Neural progenitor cell (in vitro differentiated cells): ENCODE results near the gene IGSF21. TPM values are rescaled to one million over a fixed set of nuclear protein-coding genes. Genes with fewer than 3 reads are reported as not detected.

Experiments used
- DNase-seq: peaks from one replicate; pipeline ENCODE4 v3.0.0-alpha.2; 2016; ENCODE audit warnings: low spot score
- H2AFZ ChIP-seq: fragments of 200-600 bp; sonication (generic); replicated peaks from 2 replicates; pipeline ENCODE4 v1.6.1; 2016; ENCODE audit warnings: antibody characterized with exemption
- H3F3A ChIP-seq: fragments of 200-600 bp; sonication (generic); 2 replicates; pipeline ENCODE4 v1.6.1; 2016; ENCODE audit warnings: antibody characterized with exemption, low read depth
- H3K27ac ChIP-seq: fragments of 200-600 bp; sonication (generic); 2 replicates; pipeline ENCODE4 v1.5.1; 2016; ENCODE audit warnings: mild to moderate bottlenecking
- H3K27me3 ChIP-seq: fragments of 200-600 bp; sonication (generic); 2 replicates; pipeline ENCODE4 v1.6.1; 2016; ENCODE audit warnings: mild to moderate bottlenecking, moderate library complexity
- H3K36me3 ChIP-seq: fragments of 200-600 bp; sonication (generic); 2 replicates; pipeline ENCODE4 v1.5.1; 2016
- H3K4me1 ChIP-seq: fragments of 200-600 bp; sonication (generic); 2 replicates; pipeline ENCODE4 v1.6.1; 2016; ENCODE audit warnings: mixed run types
- H3K4me2 ChIP-seq: fragments of 200-600 bp; sonication (generic); 2 replicates; pipeline ENCODE4 v1.6.1; 2016
- H3K4me3 ChIP-seq: fragments of 200-600 bp; sonication (generic); 2 replicates; pipeline ENCODE4 v1.5.1; 2016
- H3K79me2 ChIP-seq: fragments of 200-600 bp; sonication (generic); 2 replicates; pipeline ENCODE4 v1.6.1; 2016; ENCODE audit warnings: low read depth
- H3K9ac ChIP-seq: fragments of 200-600 bp; sonication (generic); 2 replicates; pipeline ENCODE4 v1.6.1; 2016
- H3K9me3 ChIP-seq: fragments of 200-600 bp; sonication (generic); 2 replicates; pipeline ENCODE4 v1.5.1; 2016; ENCODE audit warnings: low read depth
- H4K20me1 ChIP-seq: fragments of 200-600 bp; sonication (generic); 2 replicates; pipeline ENCODE4 v1.6.1; 2016; ENCODE audit warnings: low read depth
- H3K27ac Mint-ChIP-seq: 3 replicates; pipeline ENCODE4 v1.8.0; 2021; ENCODE audit warnings: mixed read lengths
- H3K27me3 Mint-ChIP-seq: 2 replicates; pipeline ENCODE4 v1.8.0; 2022; ENCODE audit warnings: low read depth, mild to moderate bottlenecking, inconsistent platforms, moderate library complexity, mixed read lengths; ENCODE audit not compliant: insufficient read depth
- H3K36me3 Mint-ChIP-seq: 3 replicates; pipeline ENCODE4 v1.8.0; 2021; ENCODE audit warnings: mixed read lengths
- H3K4me1 Mint-ChIP-seq: 3 replicates; pipeline ENCODE4 v1.8.0; 2021; ENCODE audit warnings: mixed read lengths
- H3K4me3 Mint-ChIP-seq: 3 replicates; pipeline ENCODE4 v1.8.0; 2021; ENCODE audit warnings: mild to moderate bottlenecking, moderate library complexity, mixed read lengths
- H3K9me3 Mint-ChIP-seq: 3 replicates; pipeline ENCODE4 v1.8.0; 2020; ENCODE audit warnings: mixed read lengths
- EZH2 ChIP-seq: fragments of 200-600 bp; sonication (generic); IDR thresholded peaks from 2 replicates; pipeline ENCODE4 v1.6.1; 2017; ENCODE audit warnings: antibody characterized with exemption, mild to moderate bottlenecking, moderate library complexity
- EZH2phosphoT487 ChIP-seq: fragments of 200-600 bp; sonication (generic); IDR thresholded peaks from 2 replicates; pipeline ENCODE4 v1.6.1; 2017; ENCODE audit warnings: antibody characterized with exemption
- total RNA-seq: library from RNA; depleted of rRNA; stranded (reverse); fragments of >200 nt; gene quantifications from 2 replicates; pipeline ENCODE4 v1.2.3, GENCODE V29; 2015; ENCODE audit warnings: low replicate concordance
- TF ChIP-seq, protein P1 (sequence below): fragments of 200-600 bp; sonication (generic); IDR thresholded peaks from 2 replicates; pipeline ENCODE4 v1.5.1; 2017; ENCODE audit warnings: antibody characterized with exemption, mild to moderate bottlenecking

Gene IGSF21
- total RNA-seq, 1 donor from 2014 or later, result 1.7 TPM

- no peaks in the 10 kb centered on the region for H3K9me3 Mint-ChIP-seq
- H3K4me1 Mint-ChIP-seq, result peaks cover 38% of the 10 kb centered on the region
- TF ChIP-seq EZH2phosphoT487 (no peak), EZH2 (no peak)
- TF ChIP-seq, protein P1, sequence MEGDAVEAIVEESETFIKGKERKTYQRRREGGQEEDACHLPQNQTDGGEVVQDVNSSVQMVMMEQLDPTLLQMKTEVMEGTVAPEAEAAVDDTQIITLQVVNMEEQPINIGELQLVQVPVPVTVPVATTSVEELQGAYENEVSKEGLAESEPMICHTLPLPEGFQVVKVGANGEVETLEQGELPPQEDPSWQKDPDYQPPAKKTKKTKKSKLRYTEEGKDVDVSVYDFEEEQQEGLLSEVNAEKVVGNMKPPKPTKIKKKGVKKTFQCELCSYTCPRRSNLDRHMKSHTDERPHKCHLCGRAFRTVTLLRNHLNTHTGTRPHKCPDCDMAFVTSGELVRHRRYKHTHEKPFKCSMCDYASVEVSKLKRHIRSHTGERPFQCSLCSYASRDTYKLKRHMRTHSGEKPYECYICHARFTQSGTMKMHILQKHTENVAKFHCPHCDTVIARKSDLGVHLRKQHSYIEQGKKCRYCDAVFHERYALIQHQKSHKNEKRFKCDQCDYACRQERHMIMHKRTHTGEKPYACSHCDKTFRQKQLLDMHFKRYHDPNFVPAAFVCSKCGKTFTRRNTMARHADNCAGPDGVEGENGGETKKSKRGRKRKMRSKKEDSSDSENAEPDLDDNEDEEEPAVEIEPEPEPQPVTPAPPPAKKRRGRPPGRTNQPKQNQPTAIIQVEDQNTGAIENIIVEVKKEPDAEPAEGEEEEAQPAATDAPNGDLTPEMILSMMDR, result no peak
- no peaks in the 10 kb centered on the region for H3K36me3 ChIP-seq
- peaks cover 11% of the 10 kb centered on the region for H3K4me1 ChIP-seq
- H3K27me3 ChIP-seq, result no peaks in the 10 kb centered on the region
- H2AFZ ChIP-seq, result no peak overlapping the region
- no peak for DNase-seq
- H3K4me3 ChIP-seq, result no peak overlapping the region
- no peak overlapping the region for H3K4me3 Mint-ChIP-seq
- H3K9ac ChIP-seq, result no peak overlapping the region
- no peaks in the 10 kb centered on the region for H3K79me2 ChIP-seq
- no peak overlapping the region for H3K4me2 ChIP-seq
- peaks cover 5% of the 10 kb centered on the region for H4K20me1 ChIP-seq
- peak overlapping the region; percentile 87 for H3K27ac Mint-ChIP-seq
- H3F3A ChIP-seq, result peaks cover 13% of the 10 kb centered on the region
- no peak overlapping the region for H3K27ac ChIP-seq
- H3K27me3 Mint-ChIP-seq, result peaks cover 5% of the 10 kb centered on the region
- H3K9me3 ChIP-seq, result no peaks in the 10 kb centered on the region
- H3K36me3 Mint-ChIP-seq, result no peaks in the 10 kb centered on the region
These were observed 176.2 kb downstream of the IGSF21 start for GRCh38 chr1:18283601-18284385.

- peak overlapping the region; percentile 52 for H3K27ac Mint-ChIP-seq
- DNase-seq, result peak; percentile 28
- Histone ChIP-seq H3K4me3 (no peak overlapping the region), H2AFZ (no peak overlapping the region), H3K4me1 (peaks cover 11% of the 10 kb centered on the region), H3K27ac (no peak overlapping the region), H3K79me2 (no peaks in the 10 kb centered on the region), H3K9me3 (no peaks in the 10 kb centered on the region), H3F3A (peaks cover 14% of the 10 kb centered on the region), H4K20me1 (peaks cover 5% of the 10 kb centered on the region), H3K4me2 (peak overlapping the region; percentile 6), H3K9ac (no peak overlapping the region), H3K36me3 (no peaks in the 10 kb centered on the region), H3K27me3 (no peaks in the 10 kb centered on the region)
- H3K4me3 Mint-ChIP-seq, result peak overlapping the region; percentile 19
- no peaks in the 10 kb centered on the region for H3K9me3 Mint-ChIP-seq
- TF ChIP-seq, protein P1, result no peak
- TF ChIP-seq EZH2 (no peak), EZH2phosphoT487 (no peak)
- no peaks in the 10 kb centered on the region for H3K36me3 Mint-ChIP-seq
- H3K27me3 Mint-ChIP-seq, result peaks cover 3% of the 10 kb centered on the region
- H3K4me1 Mint-ChIP-seq, result peaks cover 35% of the 10 kb centered on the region
These were observed 177.4 kb downstream of the IGSF21 start for GRCh38 chr1:18284805-18285537.

GRCh38 chr1:18285538-18285924, 177.9 kb downstream of the IGSF21 start:
- H3K4me2 ChIP-seq, result no peak overlapping the region
- DNase-seq, result no peak
- H4K20me1 ChIP-seq, result peaks cover 5% of the 10 kb centered on the region
- H3K4me3 ChIP-seq, result no peak overlapping the region
- no peak overlapping the region for H3K9ac ChIP-seq
- H3K27me3 ChIP-seq, result no peaks in the 10 kb centered on the region
- H3F3A ChIP-seq, result peaks cover 14% of the 10 kb centered on the region
- no peaks in the 10 kb centered on the region for H3K9me3 Mint-ChIP-seq
- peak overlapping the region; percentile 52 for H3K27ac Mint-ChIP-seq
- no peaks in the 10 kb centered on the region for H3K36me3 ChIP-seq
- peaks cover 38% of the 10 kb centered on the region for H3K4me1 Mint-ChIP-seq
- no peaks in the 10 kb centered on the region for H3K9me3 ChIP-seq
- peaks cover 2% of the 10 kb centered on the region for H3K27me3 Mint-ChIP-seq
- no peak overlapping the region for H3K27ac ChIP-seq
- no peaks in the 10 kb centered on the region for H3K36me3 Mint-ChIP-seq
- no peak overlapping the region for H2AFZ ChIP-seq
- peaks cover 16% of the 10 kb centered on the region for H3K4me1 ChIP-seq
- TF ChIP-seq EZH2 (no peak), EZH2phosphoT487 (no peak)
- TF ChIP-seq, protein P1, result no peak
- no peaks in the 10 kb centered on the region for H3K79me2 ChIP-seq
- H3K4me3 Mint-ChIP-seq, result peak overlapping the region; percentile 19
